ENCODE results near the gene CCDC190. TPM values are rescaled to one million over a fixed set of nuclear protein-coding genes. Genes with fewer than 3 reads are reported as not detected.

The CCDC190 gene
- total and polyA plus RNA-seq, 7 donors = 0.04 TPM; not detected in 6

Other genes starting within 250 kb of the CCDC190 start
- 10 to 100 TPM in 1 of 4 donors, 1 to 10 TPM in 3; 6.0 to 21.2 (median 6.4) TPM for gene DDR2, start 228.7 kb downstream of the CCDC190 start, total RNA-seq
- gene DDR2, start 228.7 kb downstream of the CCDC190 start, polyA plus RNA-seq = 1 to 10 TPM; 1.3 to 2.9 (median 1.6) TPM
- gene HSD17B7, start 70.5 kb downstream of the CCDC190 start, total RNA-seq = 1 to 10 TPM; 1.6 to 3.8 (median 2.6) TPM
- 1 to 10 TPM; 3.9 to 7.2 (median 4.7) TPM for gene HSD17B7, start 70.5 kb downstream of the CCDC190 start, polyA plus RNA-seq
- gene RGS4, start 208.2 kb upstream of the CCDC190 start, total RNA-seq = under 1 TPM; 0.13 to 0.69 (median 0.25) TPM
- under 1 TPM; 0.09 to 0.23 (median 0.17) TPM for gene RGS4, start 208.2 kb upstream of the CCDC190 start, polyA plus RNA-seq

Measured in psoas muscle (tissue), 7 donors.